A673 (cell line): ENCODE data around the gene NBPF3.

Source experiments
- EZH2 ChIP-seq: fragments of 200-600 bp; sonication (generic); IDR thresholded peaks from 2 replicates; pipeline ENCODE4 v1.6.1; 2017; ENCODE audit warnings: borderline replicate concordance, low read depth, mild to moderate bottlenecking, mixed read lengths, antibody characterized with exemption, low read length; ENCODE audit not compliant: poor library complexity, severe bottlenecking
- TF ChIP-seq, protein P1 (sequence below): fragments of 300-800, 200-600 bp; sonication (generic); conservative IDR thresholded peaks from 2 replicates; pipeline ENCODE4 v1.5.1; 2017; ENCODE audit warnings: low read depth, mild to moderate bottlenecking, antibody characterized with exemption, low read length, moderate library complexity, mixed read lengths

DNA sequence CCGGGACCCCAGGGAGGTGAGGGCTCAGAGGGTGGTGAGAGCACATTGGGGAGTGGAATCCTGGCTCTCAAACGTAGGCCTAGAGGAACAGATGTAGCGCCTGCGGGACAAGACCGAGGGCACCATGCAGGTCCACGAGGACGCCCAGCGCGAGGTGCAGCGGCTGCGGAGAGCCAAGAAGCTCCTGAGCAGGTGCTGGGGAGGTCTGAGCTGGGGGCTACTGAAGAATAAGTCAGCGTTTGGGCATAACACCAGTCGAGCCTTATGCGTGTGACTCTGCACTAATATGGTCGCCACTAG lies 2.6 kb upstream of the NBPF3 start:
- TF ChIP-seq, protein P1, sequence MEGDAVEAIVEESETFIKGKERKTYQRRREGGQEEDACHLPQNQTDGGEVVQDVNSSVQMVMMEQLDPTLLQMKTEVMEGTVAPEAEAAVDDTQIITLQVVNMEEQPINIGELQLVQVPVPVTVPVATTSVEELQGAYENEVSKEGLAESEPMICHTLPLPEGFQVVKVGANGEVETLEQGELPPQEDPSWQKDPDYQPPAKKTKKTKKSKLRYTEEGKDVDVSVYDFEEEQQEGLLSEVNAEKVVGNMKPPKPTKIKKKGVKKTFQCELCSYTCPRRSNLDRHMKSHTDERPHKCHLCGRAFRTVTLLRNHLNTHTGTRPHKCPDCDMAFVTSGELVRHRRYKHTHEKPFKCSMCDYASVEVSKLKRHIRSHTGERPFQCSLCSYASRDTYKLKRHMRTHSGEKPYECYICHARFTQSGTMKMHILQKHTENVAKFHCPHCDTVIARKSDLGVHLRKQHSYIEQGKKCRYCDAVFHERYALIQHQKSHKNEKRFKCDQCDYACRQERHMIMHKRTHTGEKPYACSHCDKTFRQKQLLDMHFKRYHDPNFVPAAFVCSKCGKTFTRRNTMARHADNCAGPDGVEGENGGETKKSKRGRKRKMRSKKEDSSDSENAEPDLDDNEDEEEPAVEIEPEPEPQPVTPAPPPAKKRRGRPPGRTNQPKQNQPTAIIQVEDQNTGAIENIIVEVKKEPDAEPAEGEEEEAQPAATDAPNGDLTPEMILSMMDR = no peak
- no peak for TF ChIP-seq EZH2
